Measurements from ENCODE around the gene ANO10. TPM values are rescaled to one million over a fixed set of nuclear protein-coding genes. Genes with fewer than 3 reads are reported as not detected.
A peak's percentile ranks its signal among the peaks of the same experiment; 100 is the strongest.

The ANO10 gene
- total RNA-seq, 1 donor from 2014 or later = 4.2 TPM

- no peaks in the 10 kb centered on the region for H3K9me3 Mint-ChIP-seq
- intact Hi-C loops (cut with micrococcal nuclease) = no loop called here
- peaks cover 7% of the 10 kb centered on the region for H3K4me1 Mint-ChIP-seq (ENCODE audit: low read depth)
- DNase-seq (ENCODE audit: low spot score) = no peak
- H3K27ac Mint-ChIP-seq = no peak overlapping the region
- H3K27me3 Mint-ChIP-seq (ENCODE audit: insufficient read depth) = peaks cover 3% of the 10 kb centered on the region
- H3K4me3 Mint-ChIP-seq = no peak overlapping the region
- peaks cover 3% of the 10 kb centered on the region for H3K36me3 Mint-ChIP-seq (ENCODE audit: low read depth)
These were observed 215.2 kb downstream of the ANO10 start for GRCh38 chr3:43406643-43407023.

- no peak for DNase-seq (ENCODE audit: low spot score)
- H3K9me3 Mint-ChIP-seq = no peaks in the 10 kb centered on the region
- H3K4me3 Mint-ChIP-seq = no peak overlapping the region
- peaks cover 3% of the 10 kb centered on the region for H3K36me3 Mint-ChIP-seq (ENCODE audit: low read depth)
- intact Hi-C loops (cut with micrococcal nuclease) = no loop called here
- no peak overlapping the region for H3K27ac Mint-ChIP-seq
- H3K4me1 Mint-ChIP-seq (ENCODE audit: low read depth) = peaks cover 7% of the 10 kb centered on the region
- H3K27me3 Mint-ChIP-seq (ENCODE audit: insufficient read depth) = peaks cover 3% of the 10 kb centered on the region
These were observed 215.7 kb downstream of the ANO10 start for GRCh38 chr3:43405888-43406642.

GRCh38 chr3:43400781-43401730 lies 220.8 kb downstream of the ANO10 start:
- no peak overlapping the region for H3K27ac Mint-ChIP-seq
- no peaks in the 10 kb centered on the region for H3K27me3 Mint-ChIP-seq (ENCODE audit: insufficient read depth)
- no peak overlapping the region for H3K4me3 Mint-ChIP-seq
- DNase-seq (ENCODE audit: low spot score) = no peak
- intact Hi-C loops (cut with micrococcal nuclease) = no loop called here
- no peaks in the 10 kb centered on the region for H3K9me3 Mint-ChIP-seq
- H3K4me1 Mint-ChIP-seq (ENCODE audit: low read depth) = peaks cover 7% of the 10 kb centered on the region
- peaks cover 3% of the 10 kb centered on the region for H3K36me3 Mint-ChIP-seq (ENCODE audit: low read depth)

- intact Hi-C loops (cut with micrococcal nuclease) = no loop called here
- DNase-seq (ENCODE audit: low spot score) = no peak
- H3K27ac Mint-ChIP-seq = no peak overlapping the region
These were observed 221.6 kb downstream of the ANO10 start for GRCh38 chr3:43400167-43400566.

GRCh38 chr3:43399034-43399433 lies 222.8 kb downstream of the ANO10 start:
- H3K4me3 Mint-ChIP-seq = no peak overlapping the region
- no peaks in the 10 kb centered on the region for H3K9me3 Mint-ChIP-seq
- DNase-seq (ENCODE audit: low spot score) = no peak
- no peak overlapping the region for H3K27ac Mint-ChIP-seq
- H3K36me3 Mint-ChIP-seq (ENCODE audit: low read depth) = peaks cover 3% of the 10 kb centered on the region
- peaks cover 3% of the 10 kb centered on the region for H3K27me3 Mint-ChIP-seq (ENCODE audit: insufficient read depth)
- no peaks in the 10 kb centered on the region for H3K4me1 Mint-ChIP-seq (ENCODE audit: low read depth)
- intact Hi-C loops (cut with micrococcal nuclease) = no loop called here

More at GRCh38 chr3:43400167-43400566, 221.6 kb downstream of the ANO10 start:
- no peaks in the 10 kb centered on the region for H3K9me3 Mint-ChIP-seq
- peaks cover 7% of the 10 kb centered on the region for H3K4me1 Mint-ChIP-seq (ENCODE audit: low read depth)
- H3K36me3 Mint-ChIP-seq (ENCODE audit: low read depth) = peaks cover 3% of the 10 kb centered on the region
- H3K27me3 Mint-ChIP-seq (ENCODE audit: insufficient read depth) = no peaks in the 10 kb centered on the region
- no peak overlapping the region for H3K4me3 Mint-ChIP-seq

GRCh38 chr3:43394041-43394554 lies 227.7 kb downstream of the ANO10 start:
- intact Hi-C loops (cut with micrococcal nuclease) = loop anchor here (5.0 kb wide), 2 partner anchors 298 to 1048 kb away; partner anchors contain the start of gene ABHD5
- H3K4me3 Mint-ChIP-seq = no peak overlapping the region
- no peak overlapping the region for H3K27ac Mint-ChIP-seq
- H3K4me1 Mint-ChIP-seq (ENCODE audit: low read depth) = peaks cover 32% of the 10 kb centered on the region
- no peaks in the 10 kb centered on the region for H3K9me3 Mint-ChIP-seq
- H3K27me3 Mint-ChIP-seq (ENCODE audit: insufficient read depth) = peaks cover 3% of the 10 kb centered on the region
- no peak for DNase-seq (ENCODE audit: low spot score)
- peaks cover 11% of the 10 kb centered on the region for H3K36me3 Mint-ChIP-seq (ENCODE audit: low read depth)

GRCh38 chr3:43391621-43392020 lies 230.2 kb downstream of the ANO10 start:
- Mint-ChIP-seq H3K4me3 (no peak overlapping the region), H3K27me3 (ENCODE audit: insufficient read depth) (peaks cover 3% of the 10 kb centered on the region), H3K36me3 (ENCODE audit: low read depth) (peaks cover 11% of the 10 kb centered on the region), H3K4me1 (ENCODE audit: low read depth) (peaks cover 52% of the 10 kb centered on the region), H3K27ac (peak overlapping the region; percentile 13), H3K9me3 (no peaks in the 10 kb centered on the region)
- no peak for DNase-seq (ENCODE audit: low spot score)
- intact Hi-C loops (cut with micrococcal nuclease) = loop anchor here (5.0 kb wide), 2 partner anchors 301 to 1051 kb away; partner anchors contain the start of gene ABHD5

GRCh38 chr3:43390255-43390588 lies 231.6 kb downstream of the ANO10 start:
- H3K4me1 Mint-ChIP-seq (ENCODE audit: low read depth) = peaks cover 52% of the 10 kb centered on the region

GRCh38 chr3:43389388-43390254 lies 232.2 kb downstream of the ANO10 start:
- H3K36me3 Mint-ChIP-seq (ENCODE audit: low read depth) = peaks cover 14% of the 10 kb centered on the region
- peaks cover 6% of the 10 kb centered on the region for H3K27me3 Mint-ChIP-seq (ENCODE audit: insufficient read depth)
- peaks cover 52% of the 10 kb centered on the region for H3K4me1 Mint-ChIP-seq (ENCODE audit: low read depth)
- peak; percentile 72 for DNase-seq (ENCODE audit: low spot score)
- H3K4me3 Mint-ChIP-seq = peak overlapping the region; percentile 35
- peak overlapping the region; percentile 81 for H3K27ac Mint-ChIP-seq
- intact Hi-C loops (cut with micrococcal nuclease) = loop anchor here (1.0 to 5.0 kb wide), 9 partner anchors 42 to 1053 kb away; partner anchors contain the start of genes ABHD5, ANO10 and SNRK
- H3K9me3 Mint-ChIP-seq = peaks cover 4% of the 10 kb centered on the region

More at GRCh38 chr3:43390255-43390588, 231.6 kb downstream of the ANO10 start:
- intact Hi-C loops (cut with micrococcal nuclease) = loop anchor here (5.0 kb wide), 2 partner anchors 302 to 1052 kb away; partner anchors contain the start of gene ABHD5
- Mint-ChIP-seq H3K36me3 (ENCODE audit: low read depth) (peaks cover 14% of the 10 kb centered on the region), H3K27ac (peak overlapping the region; percentile 81), H3K27me3 (ENCODE audit: insufficient read depth) (peaks cover 3% of the 10 kb centered on the region), H3K9me3 (no peaks in the 10 kb centered on the region), H3K4me3 (no peak overlapping the region)
- no peak for DNase-seq (ENCODE audit: low spot score)

- Mint-ChIP-seq H3K27me3 (ENCODE audit: insufficient read depth) (peaks cover 5% of the 10 kb centered on the region), H3K27ac (peak overlapping the region; percentile 81), H3K36me3 (ENCODE audit: low read depth) (peaks cover 11% of the 10 kb centered on the region), H3K4me1 (ENCODE audit: low read depth) (peaks cover 52% of the 10 kb centered on the region), H3K4me3 (no peak overlapping the region), H3K9me3 (peaks cover 7% of the 10 kb centered on the region)
- intact Hi-C loops (cut with micrococcal nuclease) = loop anchor here (1.0 to 2.0 kb wide), 7 partner anchors 42 to 751 kb away; partner anchors contain the start of genes ANO10 and SNRK
- no peak for DNase-seq (ENCODE audit: low spot score)
These were observed 232.9 kb downstream of the ANO10 start for GRCh38 chr3:43388915-43389314.

- intact Hi-C loops (cut with micrococcal nuclease) = loop anchor here (2.0 kb wide), 3 partner anchors 117 to 235 kb away; partner anchors contain the start of gene ANO10
- no peak overlapping the region for H3K27ac Mint-ChIP-seq
- H3K9me3 Mint-ChIP-seq = peaks cover 7% of the 10 kb centered on the region
- H3K4me3 Mint-ChIP-seq = no peak overlapping the region
- no peak for DNase-seq (ENCODE audit: low spot score)
- H3K4me1 Mint-ChIP-seq (ENCODE audit: low read depth) = peaks cover 52% of the 10 kb centered on the region
- peaks cover 5% of the 10 kb centered on the region for H3K27me3 Mint-ChIP-seq (ENCODE audit: insufficient read depth)
- H3K36me3 Mint-ChIP-seq (ENCODE audit: low read depth) = peaks cover 6% of the 10 kb centered on the region
These were observed 233.6 kb downstream of the ANO10 start for GRCh38 chr3:43388175-43388574.

- intact Hi-C loops (cut with micrococcal nuclease) = loop anchor here (2.0 to 5.0 kb wide), 3 partner anchors 123 to 419 kb away; partner anchors contain the start of gene POMGNT2
- H3K9me3 Mint-ChIP-seq = peaks cover under 1% of the 10 kb centered on the region
- no peak overlapping the region for H3K27ac Mint-ChIP-seq
- H3K4me1 Mint-ChIP-seq (ENCODE audit: low read depth) = peaks cover 17% of the 10 kb centered on the region
- no peak for DNase-seq (ENCODE audit: low spot score)
- H3K36me3 Mint-ChIP-seq (ENCODE audit: low read depth) = no peaks in the 10 kb centered on the region
- peaks cover 4% of the 10 kb centered on the region for H3K27me3 Mint-ChIP-seq (ENCODE audit: insufficient read depth)
- H3K4me3 Mint-ChIP-seq = no peak overlapping the region
These were observed 242.5 kb downstream of the ANO10 start for GRCh38 chr3:43379343-43379742.
